HG03469 (cell line): ENCODE measurements around the gene SLC9A4.
"Not testable (repeated sequence)": the region's sequence is repeated elsewhere in the genome, so short reads cannot be mapped to it uniquely, and the experiment has no call there.

Experiments
- ATAC-seq: cut with Tn5 transposase; IDR thresholded peaks from one replicate; pipeline ENCODE4 v1.9.1; 2021; ENCODE audit warnings: mild to moderate bottlenecking, moderate library complexity, moderate number of reproducible peaks; ENCODE audit not compliant: unreplicated experiment

SLC9A4 gene

GRCh38 chr2:102544182-102544581, 71.2 kb downstream of the SLC9A4 start:
- ATAC-seq = no peak

GRCh38 chr2:102547462-102547861, 74.4 kb downstream of the SLC9A4 start:
- ATAC-seq = no peak

- ATAC-seq = no peak
Measured at GRCh38 chr2:102549027-102549426, 76.0 kb downstream of the SLC9A4 start.

- ATAC-seq = no peak
Measured at GRCh38 chr2:102550151-102550550, 77.1 kb downstream of the SLC9A4 start.

GRCh38 chr2:102551329-102552096, 78.5 kb downstream of the SLC9A4 start:
- ATAC-seq = no peak

GRCh38 chr2:102553601-102554000, 80.6 kb downstream of the SLC9A4 start:
- ATAC-seq = no peak

GRCh38 chr2:102558463-102558862, 85.4 kb downstream of the SLC9A4 start:
- no peak for ATAC-seq

GRCh38 chr2:102562542-102562941, 89.5 kb downstream of the SLC9A4 start:
- not testable (repeated sequence) for ATAC-seq

- ATAC-seq = no peak
Measured at GRCh38 chr2:102575888-102576287, 102.9 kb downstream of the SLC9A4 start.

GRCh38 chr2:102578376-102578775, 105.3 kb downstream of the SLC9A4 start:
- no peak for ATAC-seq

- ATAC-seq = no peak
Measured at GRCh38 chr2:102581911-102582310, 108.9 kb downstream of the SLC9A4 start.

GRCh38 chr2:102582845-102583244, 109.8 kb downstream of the SLC9A4 start:
- no peak for ATAC-seq
